Right renal cortex interstitium (tissue), 3 donors: Measurements from ENCODE around the gene PTGDS. TPM values are rescaled to one million over a fixed set of nuclear protein-coding genes. Genes with fewer than 3 reads are reported as not detected.

Source experiments
- DNase-seq, 3 donors: peaks; one replicate each; pipeline ENCODE4 v3.0.0-alpha.2; 2013; ENCODE audit warnings: low read depth in 3 of 3, low spot score in 2 of 3
- polyA plus RNA-seq, 3 donors: library from polyadenylated mRNA; unstranded; fragments of 120-200 nt; gene quantifications; one replicate each; pipeline ENCODE4 v1.2.1, GENCODE V29; 2013; ENCODE audit not compliant: insufficient read length in 3 of 3

Gene PTGDS
- polyA plus RNA-seq, 3 donors = 20.9 to 29.3 (median 25.4) TPM

- DNase-seq = no peak
Measured at GRCh38 chr9:137020771-137021567, 43.7 kb downstream of the PTGDS start.

- no peak for DNase-seq
Measured at GRCh38 chr9:137021568-137021978, 44.3 kb downstream of the PTGDS start.

DNA sequence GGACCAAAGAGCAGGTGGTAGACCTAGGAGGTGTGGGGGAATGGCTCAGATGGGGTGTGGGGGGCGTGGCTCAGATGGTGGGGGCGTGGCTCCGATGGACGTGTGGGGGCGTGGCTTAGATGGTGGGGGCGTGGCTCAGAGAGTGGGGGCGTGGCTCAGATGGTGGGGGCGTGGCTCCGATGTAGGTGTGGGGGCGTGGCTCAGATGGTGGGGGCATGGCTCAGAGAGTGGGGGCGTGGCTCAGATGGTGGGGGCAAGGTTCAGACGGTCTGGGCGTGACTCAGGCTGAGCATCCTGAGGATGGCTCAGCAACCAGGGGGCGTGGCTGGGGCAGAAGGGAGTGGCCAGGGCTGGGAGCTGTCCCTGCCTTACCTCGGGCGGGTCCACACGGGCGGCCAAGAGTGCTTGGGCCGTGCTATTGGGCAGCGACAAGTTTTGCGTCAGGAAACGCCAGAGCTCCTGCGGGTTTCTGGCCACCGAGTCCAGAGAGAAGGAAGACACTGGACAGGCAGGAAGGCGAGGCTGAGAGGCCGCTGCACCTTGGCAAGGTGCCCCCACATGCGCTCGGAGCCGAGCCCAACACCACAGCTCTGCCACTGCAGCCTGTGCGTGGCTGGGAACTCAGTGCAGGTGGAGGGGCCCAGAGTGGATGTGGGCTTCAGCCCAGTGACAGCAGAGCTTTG is 44.8 kb downstream of the PTGDS start:
- no peak for DNase-seq

GRCh38 chr9:137022662-137023008 is 45.3 kb downstream of the PTGDS start:
- DNase-seq = no peak

DNA sequence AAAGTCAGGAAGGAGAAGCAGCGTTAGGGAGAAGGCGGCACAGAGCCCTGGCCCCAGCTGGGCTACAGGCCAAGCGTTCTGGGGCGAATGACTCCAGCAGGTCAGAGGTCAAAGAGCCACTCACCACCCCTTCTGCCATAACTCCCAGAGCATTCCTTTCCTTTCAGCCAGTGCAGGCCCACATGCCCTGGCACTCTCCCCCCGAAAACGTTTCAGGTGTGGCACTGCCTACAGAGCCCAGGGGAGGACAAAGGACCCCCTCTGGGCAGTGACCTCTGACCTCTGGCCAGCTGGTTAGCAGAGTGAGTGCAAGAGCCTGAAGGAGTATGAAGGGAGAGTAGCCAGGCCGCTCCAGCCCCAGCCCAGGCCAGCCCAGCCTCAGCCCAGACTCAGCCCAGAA is 45.9 kb downstream of the PTGDS start:
- DNase-seq = no peak

DNA sequence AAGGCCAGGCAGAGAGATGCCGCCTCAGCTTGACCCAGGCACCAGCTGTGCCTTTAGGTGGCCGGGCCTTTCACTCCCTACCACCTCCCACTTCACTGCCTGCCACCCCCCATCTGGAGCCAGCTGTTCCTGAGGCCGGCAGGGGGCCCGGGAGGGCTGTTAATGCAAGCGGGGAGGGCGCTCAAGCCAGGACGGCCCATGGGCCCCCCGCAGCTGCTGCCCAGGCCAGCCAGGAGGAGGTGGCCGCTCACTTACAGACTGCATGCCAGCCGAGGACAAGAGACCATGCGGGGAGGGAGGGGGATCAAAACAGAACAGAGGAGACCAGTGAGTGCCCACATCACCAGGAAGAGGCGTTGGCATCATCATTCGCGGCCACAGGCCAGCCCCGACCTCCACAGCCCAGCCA is 46.3 kb downstream of the PTGDS start:
- DNase-seq = no peak

DNA sequence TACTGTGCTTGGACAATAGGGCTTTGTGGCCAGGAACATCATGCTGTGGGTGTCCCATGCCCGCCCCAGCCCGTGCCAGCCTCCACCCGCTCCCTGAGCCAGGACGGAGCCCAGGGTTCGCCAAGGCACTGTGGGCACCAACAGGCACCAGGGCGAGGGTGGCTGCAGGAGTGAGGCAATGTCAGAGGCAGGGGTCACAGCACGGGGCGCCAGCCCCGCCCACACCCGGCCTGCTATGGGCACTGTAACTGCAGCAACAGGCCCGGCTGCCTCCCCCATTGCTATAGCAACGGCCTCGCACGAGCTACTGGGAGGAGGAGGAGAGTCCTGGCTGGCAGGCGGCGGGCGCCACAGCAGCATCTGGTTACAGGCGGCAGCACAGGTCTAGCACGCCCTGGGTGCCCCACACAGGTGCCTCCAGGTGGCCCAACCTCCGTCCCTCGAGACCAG is 48.2 kb downstream of the PTGDS start:
- DNase-seq = no peak

- DNase-seq = no peak
Measured at GRCh38 chr9:137026384-137026783, 49.1 kb downstream of the PTGDS start.

DNA sequence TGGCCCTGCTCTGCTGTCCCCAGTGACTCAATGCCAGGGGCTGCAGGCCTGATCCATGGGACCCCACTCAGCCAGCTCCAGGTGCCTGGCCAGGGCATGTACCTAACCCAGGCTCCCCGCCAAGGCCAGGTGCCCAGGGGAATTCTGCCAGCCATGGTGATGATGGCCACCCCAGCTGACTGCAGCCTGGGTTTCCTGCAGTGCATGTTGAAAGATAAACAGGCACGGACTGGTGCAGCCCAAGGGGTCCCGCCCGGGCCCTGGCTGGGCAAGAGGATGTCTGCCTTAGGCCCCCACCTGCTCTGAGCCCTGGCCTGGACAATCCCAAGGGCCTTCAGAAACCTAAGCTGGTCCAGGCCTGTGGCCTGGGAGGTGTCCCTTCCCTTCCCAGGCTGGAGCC is 49.5 kb downstream of the PTGDS start:
- no peak for DNase-seq

- no peak for DNase-seq
Measured at GRCh38 chr9:137027369-137028262, 50.3 kb downstream of the PTGDS start, which contains the start of gene ABCA2. Gene ABCA2 (minus strand): TSS chr9:137028237. CDS start chr9:137028140, 97 bp downstream.

- no peak for DNase-seq
Measured at GRCh38 chr9:137028263-137029057, 51.2 kb downstream of the PTGDS start.

- no peak for DNase-seq
Measured at GRCh38 chr9:137029058-137029936, 52.0 kb downstream of the PTGDS start.

DNA sequence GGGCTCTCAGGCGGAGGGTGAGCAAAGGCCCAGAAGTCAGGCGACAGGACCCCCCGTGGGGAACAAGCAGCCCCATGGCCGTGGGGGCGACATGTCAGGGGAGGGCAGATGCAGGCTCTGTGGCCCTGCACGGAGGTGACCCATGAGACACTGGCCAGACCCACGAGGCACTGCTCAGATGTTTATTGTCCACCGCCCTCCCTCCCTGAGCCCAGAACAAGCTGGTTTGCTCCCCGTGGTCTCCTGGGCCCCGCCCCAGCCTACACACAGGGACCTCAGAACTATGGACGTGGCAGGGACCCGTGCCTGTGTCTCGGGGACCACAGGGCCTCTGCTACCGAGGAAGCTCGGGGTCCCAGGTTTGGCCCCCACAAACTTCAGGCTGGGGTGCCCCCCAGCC is 52.7 kb downstream of the PTGDS start:
- DNase-seq = no peak

DNA sequence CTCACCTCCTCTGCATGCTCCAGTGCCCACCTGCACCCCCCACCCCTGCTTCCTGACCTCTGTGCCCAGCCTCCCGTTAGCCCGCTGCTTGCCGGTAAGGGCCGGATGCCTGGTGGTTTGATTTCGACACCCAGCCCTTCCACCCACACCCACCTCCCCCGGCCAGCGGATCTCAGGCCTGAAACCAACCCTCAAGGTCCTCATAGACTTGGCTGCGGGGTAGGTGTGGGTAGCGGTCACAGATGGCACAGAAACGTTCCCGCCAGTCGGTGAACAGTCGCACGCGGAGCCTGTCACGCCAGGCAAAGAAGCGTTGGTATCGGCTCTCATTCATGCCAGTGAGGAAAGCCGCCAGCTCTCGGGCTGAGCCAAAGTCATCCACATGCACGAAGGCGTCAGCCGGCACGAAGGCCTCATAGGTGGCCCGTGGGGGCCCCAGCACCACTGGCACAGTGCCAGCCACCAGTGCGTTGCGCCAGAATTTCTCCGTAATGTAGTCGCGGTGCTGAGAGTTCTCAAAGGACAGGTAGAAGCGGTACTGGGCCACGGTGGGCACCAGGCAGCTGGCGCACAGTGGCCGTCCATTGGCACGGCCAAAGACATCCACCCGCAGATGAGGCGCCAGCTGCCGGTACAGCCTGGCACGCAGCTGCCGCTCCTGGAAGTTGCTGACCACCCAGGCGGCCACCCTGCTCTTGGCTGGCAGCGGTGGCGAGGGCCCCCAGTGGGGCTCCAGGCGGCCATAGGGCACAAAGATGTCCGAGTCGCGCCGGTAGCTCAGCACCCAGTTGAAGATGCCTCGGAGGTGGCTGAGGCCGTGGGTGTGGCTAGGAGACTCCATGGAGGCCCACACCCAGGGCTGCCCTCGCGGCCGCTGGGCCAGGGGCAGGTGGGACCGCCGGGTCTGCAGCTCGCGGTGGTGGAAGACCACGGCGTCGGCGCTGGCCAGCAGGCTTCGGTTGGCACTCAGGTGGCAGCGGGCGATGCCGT is 53.5 kb downstream of the PTGDS start:
- no peak for DNase-seq
